ENCODE data around the gene WSCD1. TPM values are rescaled to one million over a fixed set of nuclear protein-coding genes. Genes with fewer than 3 reads are reported as not detected.

WSCD1 gene
- not detected in 3 replicates for polyA plus RNA-seq
- polyA plus RNA-seq (2011; ENCODE audit: low read depth): not detected
- polyA plus RNA-seq (2011; cell fraction: cytosol; rRNA removed): 0.04 TPM in 1 of 2 replicates, not detected in the other
- polyA plus RNA-seq (2011; cell fraction: nucleus; rRNA removed): 0.03 and 0.19 TPM in 2 replicates
- not detected in 2 replicates for polyA plus RNA-seq (2012; ENCODE audit: low replicate concordance)
- polyA minus RNA-seq: 0.13 TPM in 1 of 3 replicates, not detected in the others
- polyA minus RNA-seq (2011; cell fraction: cytosol; rRNA and poly(A)+ RNA removed): not detected
- polyA minus RNA-seq (2011; cell fraction: nucleus; rRNA and poly(A)+ RNA removed): not detected in 2 replicates

DNA sequence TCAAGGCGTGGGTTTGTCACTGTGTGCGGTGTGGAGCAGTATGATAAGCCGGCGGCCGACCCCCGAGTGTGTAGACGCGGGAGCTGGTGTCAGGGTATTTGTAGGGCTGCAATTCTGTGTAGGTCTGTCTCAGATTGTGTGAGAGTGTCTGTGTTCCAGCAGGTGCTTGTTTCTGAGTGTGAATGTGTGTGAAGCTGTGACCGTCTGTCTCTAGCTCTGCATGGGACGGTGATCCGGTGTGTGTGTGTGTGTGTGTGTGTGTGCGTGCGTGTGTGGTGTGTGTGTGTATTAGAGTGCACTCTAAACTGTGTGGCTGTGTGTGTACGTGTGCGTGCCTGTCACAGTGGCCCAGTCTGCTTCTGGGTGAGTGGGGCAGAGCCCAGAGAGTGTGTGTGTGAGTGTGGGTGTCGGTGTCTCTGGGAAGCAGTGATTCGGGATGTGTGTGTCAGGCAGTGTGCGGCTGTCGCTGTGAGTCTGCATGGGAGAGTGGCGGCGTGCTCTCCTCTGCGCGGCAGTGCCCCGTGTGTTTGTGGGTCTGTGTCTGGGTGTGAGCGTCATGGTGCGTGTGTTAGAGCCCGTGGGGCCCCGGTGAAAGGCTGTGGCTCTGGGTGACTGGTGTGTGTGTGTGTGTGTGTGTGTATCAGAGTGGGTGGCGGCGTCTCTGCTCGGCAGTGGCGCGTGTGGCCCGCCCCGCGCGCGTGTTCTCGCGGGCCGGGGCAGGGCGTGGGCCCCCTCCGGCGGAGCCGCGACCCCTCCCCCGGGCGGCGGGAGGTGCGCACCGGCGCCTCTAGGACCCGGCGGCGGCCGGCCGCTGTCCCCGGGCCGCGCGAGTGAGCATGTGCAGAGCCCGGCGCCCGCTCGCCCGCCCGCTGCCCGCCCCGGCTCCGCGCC lies at the start of gene WSCD1:
Gene WSCD1 (plus strand): TSS at position 841 of the 891 bp plus-strand sequence. CDS start 10,280 bp downstream, outside the sequence.
- Histone ChIP-seq H3K79me2 (ENCODE audit: control insufficient read depth, insufficient read depth, low read length) (no peaks in the 10 kb centered on the region), H3K27ac (ENCODE audit: control insufficient read depth, insufficient read depth, low read length) (no peak within 1 kb of the TSS), H4K20me1 (ENCODE audit: control insufficient read depth, extremely low read depth, insufficient read depth, low read length) (no peaks in the 10 kb centered on the region), H3K27me3 (ENCODE audit: control insufficient read depth, extremely low read depth, insufficient read depth, low read length) (peaks cover 53% of the 10 kb centered on the region), H3K9me1 (ENCODE audit: control insufficient read depth, extremely low read depth, insufficient read depth, low read length) (no peaks in the 10 kb centered on the region), H3K9ac (ENCODE audit: control insufficient read depth, extremely low read depth, insufficient read depth, low read length) (no peak within 1 kb of the TSS), H3K4me2 (ENCODE audit: control insufficient read depth, extremely low read depth, insufficient read depth, low read depth, low read length) (no peak within 1 kb of the TSS), H2AFZ (ENCODE audit: control insufficient read depth, low read length) (no peak within 1 kb of the TSS), H3K4me3 (ENCODE audit: control insufficient read depth in 2 of 3, extremely low read depth in 1 of 3, insufficient read depth in 2 of 3, low read depth in 1 of 3, low read length in 3 of 3) (no peak within 1 kb of the TSS), H3K36me3 (ENCODE audit: control insufficient read depth in 2 of 2, extremely low read depth in 1 of 2, insufficient read depth in 2 of 2, low read length in 2 of 2) (no peaks in the 10 kb centered on the region), H3K4me1 (ENCODE audit: control insufficient read depth, extremely low read depth, insufficient read depth, low read length) (no peaks in the 10 kb centered on the region), H3K9me3 (ENCODE audit: control insufficient read depth, low read depth, low read length) (no peaks in the 10 kb centered on the region)
- TF ChIP-seq, protein P1, sequence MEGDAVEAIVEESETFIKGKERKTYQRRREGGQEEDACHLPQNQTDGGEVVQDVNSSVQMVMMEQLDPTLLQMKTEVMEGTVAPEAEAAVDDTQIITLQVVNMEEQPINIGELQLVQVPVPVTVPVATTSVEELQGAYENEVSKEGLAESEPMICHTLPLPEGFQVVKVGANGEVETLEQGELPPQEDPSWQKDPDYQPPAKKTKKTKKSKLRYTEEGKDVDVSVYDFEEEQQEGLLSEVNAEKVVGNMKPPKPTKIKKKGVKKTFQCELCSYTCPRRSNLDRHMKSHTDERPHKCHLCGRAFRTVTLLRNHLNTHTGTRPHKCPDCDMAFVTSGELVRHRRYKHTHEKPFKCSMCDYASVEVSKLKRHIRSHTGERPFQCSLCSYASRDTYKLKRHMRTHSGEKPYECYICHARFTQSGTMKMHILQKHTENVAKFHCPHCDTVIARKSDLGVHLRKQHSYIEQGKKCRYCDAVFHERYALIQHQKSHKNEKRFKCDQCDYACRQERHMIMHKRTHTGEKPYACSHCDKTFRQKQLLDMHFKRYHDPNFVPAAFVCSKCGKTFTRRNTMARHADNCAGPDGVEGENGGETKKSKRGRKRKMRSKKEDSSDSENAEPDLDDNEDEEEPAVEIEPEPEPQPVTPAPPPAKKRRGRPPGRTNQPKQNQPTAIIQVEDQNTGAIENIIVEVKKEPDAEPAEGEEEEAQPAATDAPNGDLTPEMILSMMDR (optimal IDR thresholded peaks at IDR 0.05 in 1 of 3, IDR thresholded peaks at IDR 0.05 in 1 of 3, conservative IDR thresholded peaks at IDR 0.05 in 1 of 3; ENCODE audit: extremely low read depth in 1 of 3, insufficient read depth in 2 of 3, low read length in 3 of 3): no peak
- peak; percentile 97 for TF ChIP-seq EZH2 (IDR thresholded peaks at IDR 0.05; ENCODE audit: low read length)
- FAIRE-seq (no peak), DNase-seq (ENCODE audit: low read depth, low spot score) (no peak)
- dilution Hi-C loops (cut with MboI; ENCODE audit: extremely low pct_ligation_motif_present, low sequenced_read_pairs): no loop called here

GRCh38 chr17:6021011-6021400 lies 49.2 kb upstream of the WSCD1 start:
- H3K79me2 ChIP-seq (ENCODE audit: control insufficient read depth, insufficient read depth, low read length): no peaks in the 10 kb centered on the region
- H3K4me2 ChIP-seq (ENCODE audit: control insufficient read depth, extremely low read depth, insufficient read depth, low read depth, low read length): no peak overlapping the region
- no peak overlapping the region for H3K4me3 ChIP-seq (ENCODE audit: control insufficient read depth in 2 of 3, extremely low read depth in 1 of 3, insufficient read depth in 2 of 3, low read depth in 1 of 3, low read length in 3 of 3)
- TF ChIP-seq, protein P1 (optimal IDR thresholded peaks at IDR 0.05 in 1 of 3, IDR thresholded peaks at IDR 0.05 in 1 of 3, conservative IDR thresholded peaks at IDR 0.05 in 1 of 3; ENCODE audit: extremely low read depth in 1 of 3, insufficient read depth in 2 of 3, low read length in 3 of 3): no peak
- no peak for TF ChIP-seq EZH2 (IDR thresholded peaks at IDR 0.05; ENCODE audit: low read length)
- no peaks in the 10 kb centered on the region for H3K36me3 ChIP-seq (ENCODE audit: control insufficient read depth in 2 of 2, extremely low read depth in 1 of 2, insufficient read depth in 2 of 2, low read length in 2 of 2)
- H3K9me3 ChIP-seq (ENCODE audit: control insufficient read depth, low read depth, low read length): no peaks in the 10 kb centered on the region
- FAIRE-seq (no peak), DNase-seq (ENCODE audit: low read depth, low spot score) (no peak)
- H3K9ac ChIP-seq (ENCODE audit: control insufficient read depth, extremely low read depth, insufficient read depth, low read length): no peak overlapping the region
- no peak overlapping the region for H2AFZ ChIP-seq (ENCODE audit: control insufficient read depth, low read length)
- H3K27me3 ChIP-seq (ENCODE audit: control insufficient read depth, extremely low read depth, insufficient read depth, low read length): no peaks in the 10 kb centered on the region
- no peaks in the 10 kb centered on the region for H3K9me1 ChIP-seq (ENCODE audit: control insufficient read depth, extremely low read depth, insufficient read depth, low read length)
- H4K20me1 ChIP-seq (ENCODE audit: control insufficient read depth, extremely low read depth, insufficient read depth, low read length): no peaks in the 10 kb centered on the region
- no peaks in the 10 kb centered on the region for H3K4me1 ChIP-seq (ENCODE audit: control insufficient read depth, extremely low read depth, insufficient read depth, low read length)
- no peak overlapping the region for H3K27ac ChIP-seq (ENCODE audit: control insufficient read depth, insufficient read depth, low read length)
- dilution Hi-C loops (cut with MboI; ENCODE audit: extremely low pct_ligation_motif_present, low sequenced_read_pairs): no loop called here
